GM12872 (cell line): ENCODE data around the gene MGAT5B.

Experiments used
- TF ChIP-seq, protein P1 (sequence below): IDR thresholded peaks from 3 replicates; pipeline ENCODE4 v1.5.1; 2011; ENCODE audit warnings: low read depth, mild to moderate bottlenecking, low read length, moderate library complexity; ENCODE audit not compliant: insufficient read depth

The MGAT5B gene

GRCh38 chr17:76867578-76868175 is 527 bp upstream of the MGAT5B start:
- TF ChIP-seq, protein P1, sequence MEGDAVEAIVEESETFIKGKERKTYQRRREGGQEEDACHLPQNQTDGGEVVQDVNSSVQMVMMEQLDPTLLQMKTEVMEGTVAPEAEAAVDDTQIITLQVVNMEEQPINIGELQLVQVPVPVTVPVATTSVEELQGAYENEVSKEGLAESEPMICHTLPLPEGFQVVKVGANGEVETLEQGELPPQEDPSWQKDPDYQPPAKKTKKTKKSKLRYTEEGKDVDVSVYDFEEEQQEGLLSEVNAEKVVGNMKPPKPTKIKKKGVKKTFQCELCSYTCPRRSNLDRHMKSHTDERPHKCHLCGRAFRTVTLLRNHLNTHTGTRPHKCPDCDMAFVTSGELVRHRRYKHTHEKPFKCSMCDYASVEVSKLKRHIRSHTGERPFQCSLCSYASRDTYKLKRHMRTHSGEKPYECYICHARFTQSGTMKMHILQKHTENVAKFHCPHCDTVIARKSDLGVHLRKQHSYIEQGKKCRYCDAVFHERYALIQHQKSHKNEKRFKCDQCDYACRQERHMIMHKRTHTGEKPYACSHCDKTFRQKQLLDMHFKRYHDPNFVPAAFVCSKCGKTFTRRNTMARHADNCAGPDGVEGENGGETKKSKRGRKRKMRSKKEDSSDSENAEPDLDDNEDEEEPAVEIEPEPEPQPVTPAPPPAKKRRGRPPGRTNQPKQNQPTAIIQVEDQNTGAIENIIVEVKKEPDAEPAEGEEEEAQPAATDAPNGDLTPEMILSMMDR = no peak

- TF ChIP-seq, protein P1 = no peak
Measured at GRCh38 chr17:76868669-76869495, 678 bp downstream of the MGAT5B start.

DNA sequence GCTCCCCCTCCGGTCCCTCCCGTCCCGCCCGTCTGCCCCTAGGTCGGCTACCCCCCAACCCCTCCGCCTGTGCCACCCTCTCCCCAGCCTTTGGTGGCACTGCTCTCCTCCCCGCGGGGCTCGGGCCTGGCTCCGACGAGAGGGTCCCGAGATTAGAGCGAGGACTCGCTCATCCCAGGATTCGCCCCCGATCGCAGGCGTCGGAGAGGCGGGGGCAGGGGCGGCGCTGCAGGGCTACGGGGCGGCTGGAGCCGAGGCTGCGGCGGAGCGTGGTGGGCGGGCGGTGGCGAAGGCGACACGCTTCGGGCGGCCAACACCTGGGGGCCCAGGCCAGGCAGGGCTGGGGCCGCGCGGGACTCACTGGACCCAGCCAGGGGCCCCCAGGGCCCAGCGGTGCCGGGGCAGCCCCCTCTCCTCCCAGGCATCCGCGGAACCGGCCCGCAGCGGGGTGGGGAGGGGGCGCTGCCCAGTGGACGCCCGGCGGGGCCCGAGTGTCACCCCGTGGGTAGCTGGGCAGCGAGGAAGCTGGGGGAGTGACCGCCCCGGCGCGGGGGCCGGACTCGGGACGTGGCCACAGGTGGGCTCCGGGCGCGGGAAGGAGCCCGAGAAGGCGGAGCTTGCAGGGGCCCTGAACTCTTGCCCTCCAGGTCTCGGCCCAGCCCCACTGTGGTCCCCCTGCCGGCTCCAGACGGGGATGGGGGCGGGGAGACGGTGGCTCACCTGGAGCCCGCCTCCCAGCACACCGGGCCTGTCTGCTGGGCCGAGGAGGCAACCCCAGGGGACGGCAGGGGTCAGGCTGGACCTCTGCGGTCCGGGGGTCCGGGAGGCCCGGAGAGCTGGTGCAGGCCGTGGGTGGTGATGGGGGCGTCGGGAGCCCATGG is 1.5 kb downstream of the MGAT5B start:
- TF ChIP-seq, protein P1 = no peak

GRCh38 chr17:76870377-76870714 is 2.1 kb downstream of the MGAT5B start:
- TF ChIP-seq, protein P1 = no peak

DNA sequence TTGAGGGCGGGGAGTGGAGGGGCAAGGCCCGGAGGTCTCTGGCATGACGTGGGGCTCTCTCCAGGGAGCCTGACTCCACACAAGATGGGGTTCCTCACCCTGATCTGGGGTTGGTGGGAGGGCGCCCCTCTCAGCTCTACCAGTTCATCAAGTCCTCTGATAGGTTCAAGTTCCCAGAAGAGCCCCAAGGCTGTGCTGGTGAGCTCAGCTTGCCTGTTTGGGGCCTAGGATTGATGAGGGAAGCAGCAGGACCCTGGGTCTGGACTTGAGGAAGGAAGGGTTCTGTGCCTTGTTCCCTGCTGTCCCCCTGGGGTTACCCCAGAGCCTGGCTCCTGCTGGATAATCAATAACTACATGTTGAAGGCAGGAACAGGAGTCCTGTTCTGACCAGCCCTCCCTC is 3.5 kb downstream of the MGAT5B start:
- TF ChIP-seq, protein P1 = no peak

- TF ChIP-seq, protein P1 = no peak
Measured at GRCh38 chr17:76872221-76872873, 4.1 kb downstream of the MGAT5B start.

DNA sequence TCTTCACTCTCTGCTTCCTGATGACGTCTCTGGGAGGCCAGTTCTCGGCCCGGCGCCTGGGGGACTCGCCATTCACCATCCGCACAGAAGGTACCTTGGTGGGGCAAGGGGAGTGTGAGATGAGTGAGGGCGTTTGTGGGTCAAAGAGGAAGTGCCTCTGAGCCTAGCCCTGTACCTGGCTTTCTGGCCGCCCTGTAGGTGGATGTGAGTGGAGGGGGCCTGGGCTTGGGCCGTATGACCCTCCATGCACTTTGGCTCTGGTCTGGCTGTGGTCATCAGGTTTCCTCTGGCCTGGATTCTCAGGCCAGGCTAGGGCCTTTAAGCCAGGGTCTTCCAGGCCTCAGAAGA is 4.6 kb downstream of the MGAT5B start:
- TF ChIP-seq, protein P1 = no peak
